Measurements from ENCODE around the gene CYP1A2.

CYP1A2 gene

DNA sequence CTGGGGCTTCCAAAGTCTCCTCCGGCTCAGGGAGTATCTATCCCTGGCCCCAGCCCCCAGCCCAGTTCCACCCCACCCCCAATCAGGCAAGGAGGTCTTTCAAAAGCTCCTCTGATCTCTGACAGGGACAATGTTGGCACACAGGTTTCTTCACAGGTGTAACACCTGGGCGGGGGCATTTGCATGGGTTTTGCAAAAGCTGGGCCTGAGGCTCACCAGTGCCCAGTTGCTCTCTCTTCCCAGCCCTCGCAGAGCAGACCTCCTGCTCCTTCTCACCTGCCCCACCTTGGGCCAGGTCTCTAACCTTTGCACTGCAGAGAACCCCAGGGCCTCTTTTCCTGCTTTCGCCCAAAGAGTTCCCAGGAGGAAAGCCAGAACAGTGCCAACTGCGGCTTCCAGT, 24.7 kb downstream of the CYP1A2 start:
- DNase-seq (ENCODE audit: low read depth, low spot score) = no peak
- no peak overlapping the region for H3K4me3 ChIP-seq (ENCODE audit: low read length)

DNA sequence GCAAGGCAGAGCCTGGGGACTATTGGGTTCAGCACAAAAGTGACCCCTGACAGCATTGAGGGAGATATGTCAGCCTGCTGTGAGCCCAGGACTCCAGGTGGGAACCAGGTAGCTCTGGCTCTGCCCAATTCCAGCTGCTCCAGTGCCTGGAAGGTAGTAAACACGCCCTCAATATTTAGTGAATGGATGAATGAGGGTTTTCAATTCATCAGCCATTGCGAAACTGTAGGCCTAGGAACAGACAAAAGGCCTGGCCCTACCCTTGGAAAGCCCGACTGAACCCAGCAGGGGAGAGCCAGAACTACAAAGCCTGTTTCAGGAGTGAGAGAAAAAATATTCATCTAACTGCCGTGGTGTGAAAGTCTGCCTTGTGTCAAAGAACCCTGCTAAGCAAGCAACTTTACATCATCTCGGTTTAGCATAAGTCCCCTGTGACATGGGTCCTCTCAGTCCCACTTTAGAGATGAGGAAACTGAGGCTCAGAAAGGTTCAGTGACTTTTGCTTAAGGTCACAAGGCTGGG, 25.1 kb downstream of the CYP1A2 start:
- no peak overlapping the region for H3K4me3 ChIP-seq (ENCODE audit: low read length)
- no peak for DNase-seq (ENCODE audit: low read depth, low spot score)

- H3K4me3 ChIP-seq (ENCODE audit: low read length) = no peak overlapping the region
- DNase-seq (ENCODE audit: low read depth, low spot score) = no peak
These were observed 26.5 kb downstream of the CYP1A2 start for GRCh38 chr15:74775132-74775562.

GRCh38 chr15:74775894-74776293, 27.2 kb downstream of the CYP1A2 start:
- H3K4me3 ChIP-seq (ENCODE audit: low read length) = no peak overlapping the region
- DNase-seq (ENCODE audit: low read depth, low spot score) = no peak

GRCh38 chr15:74776821-74777768, 28.4 kb downstream of the CYP1A2 start:
- peak overlapping the region; percentile 28 for H3K4me3 ChIP-seq (ENCODE audit: low read length)

DNA sequence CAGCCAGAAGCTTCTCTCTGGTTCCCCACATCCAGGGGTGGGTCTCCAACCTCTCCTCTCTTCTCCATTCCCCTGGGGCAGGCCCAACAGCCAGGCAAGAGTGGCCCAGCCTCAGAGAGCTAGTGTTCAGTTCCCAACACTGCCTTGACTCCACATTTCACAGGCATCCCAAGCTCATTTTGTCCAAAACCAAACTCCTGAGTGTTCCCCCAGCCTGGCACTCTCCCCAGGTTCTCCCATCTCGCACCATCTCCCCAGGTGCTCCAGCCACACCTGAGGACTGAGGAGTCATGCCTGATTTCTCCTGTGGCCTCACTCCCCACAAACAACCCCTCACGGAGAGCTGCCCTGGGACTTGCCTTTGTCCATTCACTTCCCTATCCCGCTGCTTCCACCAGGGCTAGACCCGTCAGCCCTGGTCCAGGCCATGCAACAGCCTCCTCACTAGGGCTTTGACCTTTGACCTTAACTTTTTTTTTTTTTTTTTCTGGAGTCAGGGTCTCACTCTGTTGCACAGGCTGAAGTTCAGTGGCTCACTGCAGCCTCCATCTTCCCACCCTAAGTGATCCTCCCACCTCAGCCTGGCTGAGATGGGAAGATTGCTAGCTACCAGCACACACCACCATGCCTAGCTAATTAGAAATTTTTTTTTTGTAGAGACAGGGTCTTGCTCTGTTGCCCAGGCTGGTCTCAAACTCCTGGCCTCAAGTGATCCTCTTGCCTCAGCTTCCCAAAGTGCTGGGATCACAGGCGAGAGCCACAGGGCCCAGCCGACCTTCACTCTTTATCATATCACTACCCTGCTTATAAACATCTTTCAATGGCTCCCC, 29.3 kb downstream of the CYP1A2 start:
- no peak overlapping the region; the same call in 1 of the 2 replicates for H3K4me3 ChIP-seq (ENCODE audit: low read length)
- no peak for DNase-seq (ENCODE audit: low read depth, low spot score)

More at GRCh38 chr15:74776821-74777768, 28.4 kb downstream of the CYP1A2 start:
- DNase-seq (ENCODE audit: low read depth, low spot score) = peak; percentile 82

- no peak for DNase-seq (ENCODE audit: low read depth, low spot score)
- no peak overlapping the region for H3K4me3 ChIP-seq (ENCODE audit: low read length)
These were observed 29.9 kb downstream of the CYP1A2 start for GRCh38 chr15:74778599-74778970.

DNA sequence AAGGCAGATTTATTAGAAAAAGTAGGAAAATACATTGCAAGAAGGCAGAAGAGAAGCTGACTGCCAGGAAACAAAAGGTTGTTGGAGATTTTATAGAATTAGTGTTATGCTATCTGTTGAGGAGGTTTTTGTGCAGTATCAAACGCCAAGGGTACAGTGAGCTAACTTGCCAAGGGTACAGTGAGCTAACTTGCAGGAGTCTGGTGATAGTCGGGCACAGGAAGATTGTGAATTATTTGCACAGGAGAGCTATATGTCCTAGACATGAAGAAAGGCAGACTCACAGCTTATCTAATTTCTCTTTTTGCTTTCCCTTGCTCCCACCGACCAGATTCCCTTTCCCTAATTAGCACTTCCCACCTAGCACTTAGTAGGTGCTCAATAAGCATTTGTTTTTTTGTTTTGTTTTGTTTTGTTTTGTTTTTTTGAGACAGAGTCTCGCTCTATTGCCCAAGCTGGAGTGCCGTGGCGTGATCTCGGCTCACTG, 30.6 kb downstream of the CYP1A2 start:
- DNase-seq (ENCODE audit: low read depth, low spot score) = no peak
- H3K4me3 ChIP-seq (ENCODE audit: low read length) = no peak overlapping the region

DNA sequence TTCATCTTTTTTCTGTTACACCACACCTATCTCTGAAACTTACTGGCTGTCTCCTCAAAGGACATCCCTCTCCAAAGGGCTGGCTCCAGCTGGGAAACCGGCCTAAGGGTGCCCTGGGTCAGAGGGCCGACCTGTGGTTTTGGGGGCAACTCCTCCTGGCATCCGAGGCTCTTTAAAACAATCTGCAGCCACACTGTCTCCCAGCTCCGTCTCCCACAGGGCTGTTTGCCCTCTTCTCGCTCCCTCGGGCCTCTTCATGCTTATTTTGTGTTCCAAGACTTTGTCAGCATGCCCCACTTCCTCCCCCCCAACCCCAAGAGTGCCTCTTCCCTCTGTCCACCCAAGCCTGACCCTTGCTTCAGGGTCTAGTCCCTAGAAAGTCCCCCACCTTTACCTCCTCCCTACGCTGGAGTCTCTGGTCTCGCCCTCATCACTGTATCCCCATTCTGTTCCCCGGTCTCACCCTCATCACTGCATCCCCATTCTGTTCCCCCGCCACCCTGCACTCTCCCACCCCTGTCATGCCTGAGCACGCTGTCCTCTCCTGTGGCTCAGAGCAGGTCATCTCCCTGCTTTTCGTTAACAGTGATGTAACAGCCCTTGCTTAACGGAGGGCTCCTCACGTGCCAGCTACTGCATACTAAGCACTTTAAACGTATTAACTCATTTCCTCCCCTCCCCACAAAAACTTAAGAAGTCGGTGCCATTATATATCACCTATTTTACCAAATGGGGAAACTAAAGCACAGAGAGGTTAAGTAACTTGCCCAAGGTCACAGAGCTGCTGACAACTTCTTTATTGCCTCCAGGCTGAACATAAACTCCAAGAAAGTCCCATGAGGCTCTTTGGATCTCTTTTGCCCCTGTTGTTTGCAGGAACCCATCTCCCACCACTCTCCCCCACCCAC, 32.1 kb downstream of the CYP1A2 start:
- no peak for DNase-seq (ENCODE audit: low read depth, low spot score)
- peak overlapping the region; percentile 60 for H3K4me3 ChIP-seq (ENCODE audit: low read length)

DNA sequence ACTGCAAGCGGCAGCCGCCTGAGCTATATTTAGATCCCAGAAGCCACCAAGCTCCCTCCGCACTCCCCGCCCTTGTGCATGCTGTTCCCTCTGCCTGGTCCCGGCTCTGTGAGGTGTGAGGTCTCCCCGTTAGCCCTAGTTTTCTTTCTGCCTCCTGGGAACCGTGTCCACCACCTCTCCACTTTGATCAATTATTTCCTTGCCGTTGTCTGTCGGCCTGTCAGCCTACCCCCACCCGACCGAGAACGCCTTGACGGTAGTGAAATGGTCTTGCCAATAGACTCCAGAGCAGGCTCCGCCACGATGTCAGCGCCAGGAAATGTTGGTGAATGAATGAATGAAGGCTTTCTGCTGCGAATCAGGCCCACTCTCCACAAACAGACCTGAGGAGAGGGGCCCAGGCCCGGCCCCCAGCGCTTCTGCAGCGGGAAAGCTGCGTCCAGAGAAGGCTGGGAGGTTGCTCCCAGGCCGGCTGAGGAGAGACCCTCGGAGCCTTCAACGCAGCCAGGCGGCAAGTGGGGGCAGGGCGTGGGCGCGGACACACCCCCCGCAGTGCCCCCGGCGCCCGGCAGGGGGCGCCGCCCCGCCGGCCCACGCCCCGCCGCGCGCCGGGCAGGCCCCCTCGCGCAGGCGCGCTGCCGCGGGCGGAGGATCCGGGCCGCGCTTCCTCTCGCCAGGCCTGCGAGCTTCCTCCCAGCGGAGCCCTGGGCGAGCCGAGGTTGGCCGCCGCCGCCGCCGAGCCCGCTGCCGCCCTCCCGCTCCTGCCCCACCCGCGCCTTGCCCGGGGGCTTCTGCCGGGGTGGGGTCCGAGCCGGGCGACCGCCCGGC, 33.0 kb downstream of the CYP1A2 start, which contains the start of gene CSK:
CSK (plus strand) TSS at position 650 of the 828 bp plus-strand sequence. CDS start 16,218 bp downstream, outside the sequence.
- no peak for DNase-seq (ENCODE audit: low read depth, low spot score)
- H3K4me3 ChIP-seq (ENCODE audit: low read length) = peak within 1 kb of the TSS; percentile 99

DNA sequence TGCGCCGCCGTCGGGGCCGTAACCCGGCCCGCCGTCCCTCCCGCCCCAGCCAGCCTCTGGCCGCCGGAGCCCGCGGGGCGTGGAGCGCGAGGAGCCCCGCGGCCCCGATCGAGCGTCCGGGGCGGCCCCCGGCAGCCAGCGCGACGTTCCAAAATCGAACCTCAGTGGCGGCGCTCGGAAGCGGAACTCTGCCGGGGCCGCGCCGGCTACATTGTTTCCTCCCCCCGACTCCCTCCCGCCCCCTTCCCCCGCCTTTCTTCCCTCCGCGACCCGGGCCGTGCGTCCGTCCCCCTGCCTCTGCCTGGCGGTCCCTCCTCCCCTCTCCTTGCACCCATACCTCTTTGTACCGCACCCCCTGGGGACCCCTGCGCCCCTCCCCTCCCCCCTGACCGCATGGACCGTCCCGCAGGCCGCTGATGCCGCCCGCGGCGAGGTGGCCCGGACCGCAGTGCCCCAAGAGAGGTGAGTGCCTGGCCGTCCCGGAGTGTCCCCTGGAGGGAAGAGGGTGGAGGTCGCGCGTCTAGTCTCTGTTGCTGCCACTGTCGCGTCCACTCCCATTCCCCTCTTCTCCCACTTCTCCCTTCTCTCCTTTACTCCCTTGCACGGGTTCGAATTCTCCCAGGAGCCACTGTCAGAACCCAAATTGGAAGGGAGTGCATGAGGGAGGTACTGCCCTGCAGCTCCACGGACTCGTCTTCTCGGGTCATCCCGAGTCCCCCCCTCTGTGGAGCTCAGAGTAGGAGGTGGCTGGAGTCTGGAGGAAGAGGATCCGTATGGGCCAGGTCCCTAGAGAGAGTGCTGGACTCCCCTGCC, 33.8 kb downstream of the CYP1A2 start:
- H3K4me3 ChIP-seq (ENCODE audit: low read length) = peak overlapping the region; percentile 99
- DNase-seq (ENCODE audit: low read depth, low spot score) = no peak

GRCh38 chr15:74783072-74783807, 34.6 kb downstream of the CYP1A2 start:
- H3K4me3 ChIP-seq (ENCODE audit: low read length) = peak overlapping the region; percentile 99
- DNase-seq (ENCODE audit: low read depth, low spot score) = no peak

DNA sequence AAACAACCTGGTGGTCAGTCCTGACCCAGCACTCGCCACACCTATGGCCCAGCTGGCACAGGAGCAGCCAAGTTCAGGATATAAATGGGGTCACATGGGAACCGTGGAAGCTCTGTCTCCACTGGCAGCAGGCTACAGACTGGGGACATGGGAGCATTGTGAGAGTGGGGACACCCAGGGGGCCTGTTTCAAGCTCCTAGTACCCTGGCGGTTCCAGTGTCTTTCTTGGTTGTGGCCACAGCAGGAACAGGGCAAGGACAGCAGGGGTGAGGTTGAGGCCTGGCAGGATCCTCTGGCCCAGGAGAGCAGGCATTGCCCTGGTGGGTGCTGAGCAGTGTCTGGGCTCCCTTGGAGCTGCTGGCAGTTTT, 35.1 kb downstream of the CYP1A2 start:
- no peak for DNase-seq (ENCODE audit: low read depth, low spot score)
- H3K4me3 ChIP-seq (ENCODE audit: low read length) = peak overlapping the region; percentile 99

DNA sequence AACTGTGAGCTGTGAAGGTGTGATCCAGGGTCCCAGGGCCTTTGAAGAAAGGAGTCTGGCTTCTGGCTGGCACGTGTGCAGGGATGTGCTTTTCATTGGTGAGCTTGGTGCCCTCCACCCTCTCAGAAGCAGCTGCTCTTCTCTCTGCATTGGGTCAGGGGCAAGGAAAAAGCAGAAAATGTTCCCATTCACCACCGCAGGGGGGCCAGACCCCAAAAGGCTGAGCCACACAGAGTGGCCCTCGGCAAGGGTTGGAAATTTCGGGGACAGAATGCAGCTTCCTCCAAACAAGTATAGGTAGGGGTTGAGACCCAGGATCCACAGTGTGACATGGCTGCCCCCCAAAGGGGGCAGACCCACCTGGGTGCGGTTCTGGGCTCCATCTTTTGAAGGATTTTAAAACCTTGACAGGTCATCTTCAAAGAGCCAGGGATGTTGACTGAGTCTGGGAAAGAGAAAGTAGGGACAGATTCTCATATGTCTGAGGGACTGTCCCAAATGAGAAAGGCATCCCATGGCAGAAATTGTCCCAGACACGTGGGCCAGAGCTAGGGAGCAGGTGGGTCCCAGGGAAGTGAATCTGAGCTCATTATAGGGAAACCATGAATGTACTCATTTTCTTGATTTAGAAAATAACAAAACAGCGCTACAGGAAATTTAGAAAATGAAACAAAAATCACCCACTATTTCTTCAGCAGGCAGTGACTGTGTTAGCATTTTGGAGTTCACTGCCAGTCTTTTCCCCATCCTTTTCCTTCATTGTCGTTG, 36.0 kb downstream of the CYP1A2 start:
- H3K4me3 ChIP-seq (ENCODE audit: low read length) = peak overlapping the region; percentile 99
- no peak for DNase-seq (ENCODE audit: low read depth, low spot score)

DNA sequence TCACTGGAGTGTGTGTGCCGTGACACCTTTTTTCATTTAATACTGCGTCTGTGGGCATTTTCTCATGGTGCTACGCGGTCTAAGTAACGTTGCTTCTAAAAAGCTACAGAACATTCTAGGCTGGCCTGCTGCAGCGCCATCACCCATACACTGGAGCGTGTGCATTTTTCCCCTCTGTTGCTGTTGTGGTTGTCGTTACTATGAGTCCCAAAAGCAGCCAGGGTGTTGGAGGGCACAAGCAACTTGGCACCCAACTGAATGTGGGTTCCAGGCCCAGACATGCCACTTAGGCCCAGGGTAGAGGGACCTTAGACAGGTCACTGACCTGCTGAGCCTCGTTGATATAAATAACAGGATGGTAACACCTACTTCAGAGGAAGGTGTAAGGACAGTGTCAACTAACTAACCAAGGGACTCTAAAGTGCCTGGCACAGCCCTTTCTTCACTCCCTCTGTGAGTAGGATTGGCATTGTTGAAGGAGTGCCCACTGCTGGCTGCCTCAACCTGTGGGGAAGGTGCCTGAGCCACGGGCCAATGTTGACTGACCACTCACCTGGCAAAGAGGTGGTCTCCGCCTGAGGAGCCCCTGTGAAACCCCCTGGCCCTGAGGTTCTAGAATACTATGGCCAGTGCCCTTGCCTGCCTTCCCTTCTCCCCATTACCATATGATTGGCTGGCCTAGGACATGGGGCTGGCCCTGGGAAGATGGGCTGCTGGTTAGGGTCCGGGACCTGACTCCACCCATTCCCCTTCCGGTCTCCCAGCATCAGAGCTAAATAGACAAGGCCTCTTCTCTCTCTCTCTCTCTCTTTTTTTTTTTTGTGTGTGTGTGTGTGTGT, 36.8 kb downstream of the CYP1A2 start:
- peak overlapping the region; percentile 99 for H3K4me3 ChIP-seq (ENCODE audit: low read length)
- DNase-seq (ENCODE audit: low read depth, low spot score) = no peak
